Purkinje cell (primary cell): ENCODE data around the gene NUDT13. TPM values are rescaled to one million over a fixed set of nuclear protein-coding genes. Genes with fewer than 3 reads are reported as not detected.

Source experiments
- polyA plus RNA-seq: library from polyadenylated mRNA; unstranded; fragments of >200 nt; fragmentation: Nextera tagmentation; gene quantifications from 2 replicates; pipeline ENCODE4 v1.2.1, GENCODE V29; 2014

Gene NUDT13
- not detected in 2 replicates for polyA plus RNA-seq

DNA sequence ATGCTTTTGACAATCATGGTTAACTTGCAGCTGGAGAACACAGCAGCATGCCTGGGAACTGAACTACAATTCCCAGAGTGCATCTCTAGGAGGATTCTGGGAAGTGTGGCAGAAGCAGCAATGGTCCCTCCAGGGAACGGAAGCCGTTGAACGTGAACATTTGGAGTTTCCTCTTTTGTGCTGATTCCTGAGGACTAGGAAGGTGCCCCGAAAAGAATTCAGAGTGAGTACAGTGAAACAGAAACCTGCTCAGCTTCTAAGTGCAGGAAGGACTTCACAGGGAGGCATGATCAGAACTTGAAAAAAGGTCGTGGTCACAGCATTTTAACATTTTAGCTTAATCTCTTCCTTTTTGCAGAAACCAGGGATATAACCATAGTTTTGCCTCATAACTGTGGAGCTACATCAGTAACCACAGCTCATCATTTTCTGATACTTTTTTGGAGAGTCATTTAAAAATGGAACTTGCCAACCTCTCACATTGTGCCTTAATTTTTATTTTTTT lies at the start of gene NUDT13:
Gene NUDT13, plus strand, starts transcription at position 111 of the 505 bp plus-strand sequence. CDS start 3,911 bp downstream, outside the sequence.

DNA sequence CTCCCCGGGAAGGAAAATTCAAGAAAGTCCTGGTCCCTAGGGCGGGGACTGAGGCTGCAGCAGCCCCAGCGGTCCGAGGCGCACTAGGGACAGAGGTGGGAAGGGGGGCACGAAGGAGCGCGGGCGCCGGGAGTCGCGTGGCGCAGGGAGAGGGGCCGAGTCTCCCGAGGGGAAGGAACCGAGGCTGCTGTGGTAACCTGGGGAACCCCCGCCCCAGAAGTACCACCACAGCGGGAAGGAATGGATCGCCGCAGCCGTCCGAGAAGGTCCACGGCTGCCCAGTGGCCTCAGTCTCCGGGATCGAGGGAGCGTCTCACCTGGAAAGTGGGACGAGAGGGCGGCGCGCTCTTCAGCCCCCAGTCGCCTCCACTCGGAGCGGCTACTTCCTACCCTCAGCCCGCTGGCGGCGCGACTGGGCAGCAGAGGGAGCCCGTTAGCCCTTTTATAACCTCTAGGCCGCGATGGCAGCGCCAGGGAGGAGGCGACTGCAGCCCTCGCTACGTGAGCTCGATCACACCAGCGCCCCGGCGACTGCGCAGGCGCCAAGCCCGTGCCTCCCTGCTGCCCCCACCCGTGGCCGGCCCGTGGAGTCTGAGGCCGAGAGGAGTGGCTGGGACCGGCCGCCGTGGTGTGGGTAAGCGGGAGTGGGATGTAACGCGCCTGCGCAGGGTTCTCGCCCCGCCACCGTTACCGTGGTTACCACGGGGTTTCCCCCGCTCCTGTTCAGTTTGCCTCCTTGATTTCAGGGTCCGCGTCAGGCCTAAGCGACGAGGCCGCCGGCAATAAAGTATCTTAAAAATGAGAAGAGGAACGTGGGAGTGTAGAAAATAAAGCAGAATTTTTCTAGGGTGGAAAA lies 13.6 kb upstream of the NUDT13 start, which contains the start of gene P4HA1:
Gene P4HA1, minus strand, starts transcription at position 418 of the 856 bp plus-strand sequence. CDS start 21,983 bp downstream, outside the sequence.

GRCh38 chr10:73167783-73168464 lies 57.7 kb downstream of the NUDT13 start, which contains the start of the genes ECD and FAM149B1:
TSS of gene ECD (minus strand) at chr10:73168008. CDS start at chr10:73163937, 4,071 bp downstream.
TSS of gene FAM149B1 (plus strand) at chr10:73168119. CDS start at chr10:73168340, 221 bp downstream.

Other genes starting within 250 kb of the NUDT13 start
- 0.15 and 0.39 TPM in 2 replicates for gene OIT3, start 216.7 kb upstream of the NUDT13 start, polyA plus RNA-seq
- 0.28 TPM in 1 of 2 replicates, not detected in the other for gene PLA2G12B, start 155.6 kb upstream of the NUDT13 start, polyA plus RNA-seq
- 9.3 and 13.7 TPM in 2 replicates for gene P4HA1, start 13.6 kb upstream of the NUDT13 start, polyA plus RNA-seq
- 23.9 and 27.6 TPM in 2 replicates for gene ECD, start 57.6 kb downstream of the NUDT13 start, polyA plus RNA-seq
- 8.5 and 12.6 TPM in 2 replicates for gene FAM149B1, start 57.7 kb downstream of the NUDT13 start, polyA plus RNA-seq
- gene DNAJC9, start 136.8 kb downstream of the NUDT13 start, polyA plus RNA-seq, result 7.5 and 8.6 TPM in 2 replicates
- gene MRPS16, start 142.2 kb downstream of the NUDT13 start, polyA plus RNA-seq, result 22.2 and 49.5 TPM in 2 replicates
- 2.9 and 6.3 TPM in 2 replicates for gene CFAP70, start 248.4 kb downstream of the NUDT13 start, polyA plus RNA-seq